Inferior parietal cortex (tissue), 1 donor: ENCODE data around the gene AP2S1.
A peak's percentile ranks its signal among the peaks of the same experiment; 100 is the strongest.
"Not testable (repeated sequence)": the region's sequence is repeated elsewhere in the genome, so short reads cannot be mapped to it uniquely, and the experiment has no call there.

Experiments used
- DNase-seq: peaks from one replicate; pipeline ENCODE4 v3.0.0-alpha.2; 2016; ENCODE audit errors: extremely low spot score

AP2S1 gene

DNA sequence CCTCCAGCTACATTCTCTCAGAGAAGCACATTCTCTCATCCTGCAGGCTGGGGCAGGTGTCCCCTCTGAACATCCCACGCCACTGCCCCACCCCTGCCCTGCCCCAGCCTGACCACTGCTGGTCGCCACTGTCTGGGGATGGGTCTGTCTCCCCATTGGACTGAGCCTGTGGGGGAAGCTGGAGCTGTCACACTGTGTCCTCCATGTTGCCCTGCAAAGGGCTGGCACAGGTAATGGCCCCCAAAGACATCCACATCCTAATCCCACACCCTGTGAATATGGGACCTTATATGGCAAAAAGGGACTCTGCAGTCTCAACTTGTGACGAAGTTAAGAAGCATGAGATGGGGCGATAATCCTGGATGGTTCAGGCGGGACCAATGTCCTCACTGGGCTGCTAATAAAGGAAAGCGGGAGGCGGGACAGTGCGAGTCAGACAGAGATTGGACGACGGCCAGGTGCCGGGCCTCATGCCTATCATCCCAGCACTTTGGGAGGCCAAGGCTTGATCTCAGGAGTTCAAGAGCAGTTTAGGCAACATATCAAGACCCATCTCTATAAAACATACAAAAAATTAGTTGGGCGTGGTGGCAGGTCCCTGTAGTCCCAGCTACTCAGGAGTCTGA, 9.1 kb downstream of the AP2S1 start:
- DNase-seq: no peak

DNA sequence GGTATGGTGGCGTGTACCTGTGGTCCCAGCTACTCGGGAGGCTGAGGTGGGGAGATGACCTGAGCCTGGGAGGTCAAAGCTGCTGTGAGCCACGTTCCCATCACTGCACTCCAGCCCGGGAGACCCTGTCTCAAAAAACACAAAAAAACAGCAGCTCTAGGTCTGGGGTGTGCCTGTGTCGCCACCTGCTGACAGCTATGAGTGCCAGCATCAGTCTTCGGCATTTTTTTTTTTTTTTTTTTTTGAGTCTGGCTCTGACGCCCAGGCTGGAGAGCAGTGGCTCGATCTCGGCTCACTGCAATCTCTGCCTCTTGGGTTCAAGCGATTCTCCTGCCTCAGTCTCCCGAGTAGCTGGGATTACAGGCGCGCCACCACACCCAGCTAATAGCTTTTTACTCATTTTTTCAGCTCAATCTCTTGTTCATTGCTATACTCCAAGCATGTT, 10.1 kb downstream of the AP2S1 start:
- DNase-seq: peak; percentile 63

DNA sequence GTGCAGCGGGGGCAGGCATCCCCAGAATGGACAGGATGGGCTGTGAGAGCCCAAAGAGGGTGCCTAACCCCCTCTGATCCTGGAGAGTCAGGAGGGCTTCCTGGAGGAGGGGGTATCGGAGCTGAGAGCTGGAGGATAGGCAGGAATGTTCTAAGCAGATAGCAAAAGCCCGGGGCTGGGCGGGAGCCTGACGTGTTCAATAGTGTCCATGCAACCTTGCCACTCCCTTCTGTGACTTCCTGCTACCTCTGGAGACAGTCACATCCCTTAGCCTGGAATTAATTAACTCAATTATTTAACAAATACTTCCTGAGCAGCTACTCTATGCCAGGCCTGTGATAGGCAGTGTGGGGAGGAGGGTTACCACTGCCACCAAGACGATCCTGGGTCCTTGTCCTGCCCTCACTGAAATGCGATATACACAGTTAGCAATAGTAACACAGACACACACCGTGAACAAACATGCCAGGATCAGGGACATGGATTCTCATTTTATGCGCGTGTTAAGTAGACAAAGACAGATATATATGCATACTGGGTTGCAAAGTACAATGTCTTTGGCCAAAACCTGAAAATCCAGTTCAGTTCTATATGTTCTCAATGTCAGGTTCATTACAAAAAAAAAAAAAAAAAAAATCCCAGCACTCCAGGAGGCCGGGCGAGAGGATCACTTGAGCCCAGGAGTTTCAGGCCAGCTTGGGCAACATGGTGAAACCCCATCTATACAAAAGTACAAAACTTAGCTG, 10.7 kb downstream of the AP2S1 start:
- no peak for DNase-seq

DNA sequence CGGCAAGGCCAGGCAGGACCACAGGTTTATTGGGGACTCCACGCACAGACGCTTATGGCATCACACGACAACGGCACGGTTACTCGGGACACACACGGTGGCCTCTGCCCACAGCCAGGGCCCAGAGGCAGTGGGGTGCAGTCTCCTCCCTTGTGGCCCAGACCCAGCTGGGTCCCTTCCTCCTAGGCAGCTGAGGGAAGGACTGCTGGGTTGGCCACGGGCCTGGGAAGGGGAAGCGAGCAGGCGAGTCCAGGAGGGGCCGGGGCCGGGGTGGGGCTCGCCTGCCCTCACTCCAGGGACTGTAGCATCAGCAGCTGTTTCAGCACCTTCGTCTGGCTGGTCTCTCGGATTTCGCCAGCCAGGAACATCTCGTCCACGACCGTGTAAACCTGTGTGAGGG, 12.5 kb downstream of the AP2S1 start:
- no peak for DNase-seq

DNA sequence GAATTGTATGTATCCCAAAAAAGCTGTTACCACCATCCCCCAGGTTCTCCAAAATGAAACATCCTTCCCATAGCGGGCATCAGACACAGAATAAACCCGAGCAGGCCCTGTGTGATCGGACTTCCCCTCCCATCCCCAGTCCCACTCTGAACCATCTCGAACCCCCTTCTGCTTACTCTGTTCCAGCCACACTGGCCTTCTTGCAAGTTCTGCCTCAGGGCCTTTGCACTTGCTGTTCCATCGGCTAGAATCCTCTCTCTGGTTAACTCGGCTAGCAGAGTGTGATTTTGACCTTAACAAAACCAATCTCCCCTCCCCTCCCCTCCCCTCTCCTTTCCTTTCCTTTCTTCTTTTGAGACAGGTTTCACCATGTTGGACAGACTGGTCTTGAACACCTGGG, 15.7 kb downstream of the AP2S1 start:
- DNase-seq: no peak

DNA sequence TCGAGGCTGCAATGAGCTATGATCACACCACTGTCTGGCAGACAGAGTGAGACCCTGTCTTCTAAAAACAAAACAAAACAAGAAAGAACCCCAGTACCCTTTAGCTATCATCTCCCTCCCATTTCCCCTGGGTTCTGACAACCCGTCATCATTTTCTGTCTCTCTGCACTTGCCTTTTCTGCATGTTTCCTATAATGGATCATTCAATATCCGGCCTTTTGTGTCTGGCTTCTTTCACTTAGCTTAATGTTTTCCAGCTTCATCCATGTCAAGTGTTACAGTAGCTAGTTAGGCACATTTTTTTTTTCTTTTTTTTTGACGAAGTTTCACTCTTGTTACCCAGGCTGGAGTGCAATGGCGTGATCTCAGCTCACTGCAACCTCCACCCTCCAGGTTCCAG, 16.5 kb downstream of the AP2S1 start:
- no peak for DNase-seq

DNA sequence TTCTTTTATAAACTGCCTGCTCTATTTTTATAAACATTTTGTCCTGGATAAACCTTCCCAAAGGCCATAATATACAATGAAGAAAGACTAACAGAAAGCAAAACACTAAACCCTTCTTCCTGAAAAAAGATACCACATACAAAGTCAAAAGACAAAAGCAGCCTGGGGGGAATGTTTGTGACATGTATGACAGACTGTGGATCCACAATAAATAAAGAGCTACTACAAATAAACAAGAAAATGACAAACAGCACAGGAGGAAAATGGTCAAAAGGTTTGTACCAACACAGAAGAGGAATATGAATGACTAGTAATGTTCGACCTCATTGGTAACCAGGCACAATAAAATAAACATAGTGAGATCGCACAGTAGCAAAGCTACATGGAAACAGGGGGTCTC, 19.8 kb downstream of the AP2S1 start:
- no peak for DNase-seq

DNA sequence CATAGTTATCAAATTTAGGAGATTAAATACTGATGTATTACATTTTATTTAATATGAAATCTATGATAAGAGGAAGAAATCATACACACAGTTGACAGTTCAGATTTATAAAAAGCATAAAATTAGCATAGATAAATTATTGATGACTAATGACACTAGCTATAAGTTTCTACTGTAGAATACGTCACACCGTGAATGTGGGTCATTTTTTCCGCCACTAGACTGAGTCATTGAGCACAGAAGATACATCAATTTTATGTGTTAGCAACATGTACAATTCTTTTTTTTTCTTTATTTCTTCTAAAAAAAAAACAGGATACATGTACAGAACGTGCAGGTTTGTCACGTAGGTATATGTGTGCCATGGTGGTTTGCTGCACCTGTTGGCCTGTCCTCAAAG, 22.2 kb downstream of the AP2S1 start:
- no peak for DNase-seq

DNA sequence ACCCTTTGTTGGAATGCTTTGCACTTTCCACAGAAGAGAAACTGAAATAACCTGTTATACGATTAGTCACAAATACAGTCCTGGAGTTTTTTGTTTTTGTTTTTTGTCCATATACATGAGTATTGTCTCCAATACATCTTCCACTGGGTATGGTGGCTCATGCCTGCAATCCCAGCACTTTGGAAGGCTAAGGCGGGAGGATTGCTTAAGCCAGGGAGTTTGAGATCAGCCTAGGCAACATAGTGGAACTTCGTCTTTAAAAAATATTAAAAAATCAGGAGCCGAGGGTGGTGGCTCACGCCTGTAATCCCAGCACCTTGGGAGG, 25.0 kb downstream of the AP2S1 start:
- no peak for DNase-seq

DNA sequence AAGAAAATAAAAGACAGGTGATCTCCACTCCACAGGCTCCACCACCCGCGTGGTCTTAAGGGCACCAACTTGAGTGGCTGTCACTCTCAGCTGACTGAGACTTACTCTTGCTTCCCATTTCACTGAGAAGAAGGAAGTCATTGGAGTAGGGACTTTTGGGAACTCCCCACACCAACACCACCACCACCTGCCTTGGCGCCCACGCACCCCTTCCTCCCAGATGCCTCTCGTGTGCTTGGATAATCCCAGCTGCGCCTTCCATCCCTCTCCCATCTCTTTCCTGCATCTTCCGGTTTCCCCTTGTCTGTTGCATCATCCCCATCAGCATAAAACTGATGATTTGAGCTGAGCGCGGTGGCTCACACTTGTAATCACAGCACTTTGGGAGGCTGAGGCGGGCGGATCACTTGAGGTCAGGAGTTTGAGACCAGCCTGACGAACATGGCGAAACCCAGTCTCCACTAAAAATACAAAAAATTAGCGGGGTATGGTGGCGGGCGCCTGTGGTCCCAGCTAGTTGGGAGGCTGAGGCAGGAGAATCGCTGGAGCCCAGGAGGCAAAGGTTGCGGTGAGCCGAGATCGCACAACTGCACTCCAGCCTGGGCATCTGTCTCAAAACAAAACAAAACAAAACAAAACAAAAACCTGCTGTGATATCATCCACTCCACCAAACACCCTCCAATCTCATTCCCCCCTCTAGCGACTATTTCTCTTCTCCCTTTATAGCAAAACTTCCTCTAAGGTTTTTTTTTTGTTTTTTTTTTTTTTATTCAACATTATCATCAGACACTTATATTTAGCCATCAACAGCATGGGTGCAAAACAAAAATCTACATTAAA, 25.5 kb downstream of the AP2S1 start:
- DNase-seq: no peak

DNA sequence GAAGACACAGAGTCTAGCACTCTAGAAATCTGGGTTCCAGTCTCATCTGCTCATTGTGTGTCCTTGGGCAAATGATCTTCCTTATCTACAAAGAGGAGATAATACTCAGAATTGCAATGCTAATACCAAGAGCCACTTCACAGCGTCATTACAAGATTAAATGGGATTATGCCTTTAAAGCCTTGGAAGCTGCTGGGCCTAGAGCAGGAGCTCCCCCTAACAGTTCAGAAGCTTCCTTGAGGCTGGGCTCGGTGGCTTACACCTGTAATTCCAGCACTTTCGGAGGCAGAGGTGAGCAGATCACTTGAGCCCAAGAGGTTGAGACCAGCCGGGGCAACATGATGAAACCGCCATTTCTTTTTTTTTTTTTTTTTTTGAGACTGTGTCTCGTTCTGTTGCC, 27.6 kb downstream of the AP2S1 start:
- no peak for DNase-seq

DNA sequence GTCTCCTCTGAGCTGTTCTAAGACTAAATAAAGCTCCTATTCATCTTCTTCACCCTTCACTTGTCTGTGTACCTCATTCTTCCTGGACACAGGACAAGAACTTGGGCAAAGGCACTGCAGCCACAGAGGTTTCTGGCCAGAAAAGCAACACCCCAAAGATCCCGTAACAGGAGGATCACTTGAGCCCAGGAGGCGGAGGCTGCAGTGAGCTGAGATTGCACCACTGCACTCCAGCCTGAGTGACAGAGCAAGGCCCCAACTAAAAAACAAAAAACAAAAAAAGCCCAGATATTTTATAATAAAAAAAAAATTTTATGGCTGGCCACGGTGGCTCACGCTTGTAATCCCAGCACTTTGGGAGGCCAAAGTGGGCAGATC, 28.2 kb downstream of the AP2S1 start:
- not testable (repeated sequence) for DNase-seq

DNA sequence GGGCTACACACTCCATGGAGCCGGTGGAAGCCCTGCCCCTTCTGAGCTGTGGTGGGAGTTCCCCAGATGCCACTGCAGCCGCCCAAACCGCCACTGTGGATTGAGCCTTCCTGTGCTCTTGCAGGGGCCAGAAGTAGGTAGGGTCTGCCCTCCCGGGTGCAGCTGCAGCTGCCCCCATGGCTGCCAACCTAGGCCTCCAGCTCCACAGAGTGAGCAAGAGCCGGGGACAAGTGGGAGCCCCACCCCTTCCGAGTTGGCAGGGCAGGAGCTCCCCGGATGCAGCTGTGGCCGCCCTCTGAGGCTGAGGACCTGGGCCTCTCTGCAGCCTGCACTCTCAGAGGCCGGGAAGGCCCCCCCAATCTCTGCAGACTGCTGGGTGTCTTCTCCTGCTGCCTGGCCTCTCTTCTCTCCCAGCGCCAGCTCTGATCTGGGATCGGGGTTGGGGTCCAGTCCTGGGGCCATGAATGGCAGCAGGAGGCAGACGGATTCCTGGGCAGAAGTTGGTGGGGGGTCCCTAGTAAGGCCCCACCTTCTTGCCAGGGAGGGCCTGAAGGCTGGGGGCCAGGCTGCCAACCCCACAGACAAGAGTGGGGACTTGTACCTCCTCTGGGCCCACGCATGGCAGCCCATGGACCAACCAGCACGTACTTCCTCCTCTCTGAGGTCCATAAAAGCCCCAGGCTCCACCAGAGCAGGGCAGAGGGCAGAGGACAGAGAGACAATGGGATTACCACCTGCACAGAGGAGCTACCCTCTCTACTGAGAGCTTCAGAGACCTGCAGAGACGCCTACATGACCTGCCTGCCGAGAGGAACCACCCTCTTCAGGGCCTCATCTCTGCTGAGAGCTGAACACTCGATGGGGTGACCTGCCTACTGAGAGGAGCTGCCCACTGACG, 28.9 kb downstream of the AP2S1 start:
- DNase-seq: no peak

DNA sequence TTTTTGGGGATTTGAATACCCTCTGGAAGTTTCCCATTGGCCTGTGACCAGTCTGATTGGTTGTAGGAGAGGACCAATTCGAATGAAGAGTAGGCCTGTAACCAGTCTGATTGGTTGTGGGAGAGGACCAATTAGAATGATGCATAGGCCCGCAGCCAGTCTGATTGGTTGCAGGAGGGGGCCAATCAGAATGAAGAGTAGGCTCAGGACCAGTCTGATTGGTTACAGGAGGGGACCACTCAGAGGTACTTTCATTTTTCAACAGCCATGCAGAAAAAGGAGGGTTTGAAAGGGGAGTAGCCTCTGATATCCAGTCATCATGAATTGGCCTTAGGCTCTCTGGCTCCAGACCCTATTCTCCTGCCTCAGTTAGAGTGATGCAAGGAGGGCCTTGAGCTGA, 31.8 kb downstream of the AP2S1 start:
- no peak for DNase-seq

DNA sequence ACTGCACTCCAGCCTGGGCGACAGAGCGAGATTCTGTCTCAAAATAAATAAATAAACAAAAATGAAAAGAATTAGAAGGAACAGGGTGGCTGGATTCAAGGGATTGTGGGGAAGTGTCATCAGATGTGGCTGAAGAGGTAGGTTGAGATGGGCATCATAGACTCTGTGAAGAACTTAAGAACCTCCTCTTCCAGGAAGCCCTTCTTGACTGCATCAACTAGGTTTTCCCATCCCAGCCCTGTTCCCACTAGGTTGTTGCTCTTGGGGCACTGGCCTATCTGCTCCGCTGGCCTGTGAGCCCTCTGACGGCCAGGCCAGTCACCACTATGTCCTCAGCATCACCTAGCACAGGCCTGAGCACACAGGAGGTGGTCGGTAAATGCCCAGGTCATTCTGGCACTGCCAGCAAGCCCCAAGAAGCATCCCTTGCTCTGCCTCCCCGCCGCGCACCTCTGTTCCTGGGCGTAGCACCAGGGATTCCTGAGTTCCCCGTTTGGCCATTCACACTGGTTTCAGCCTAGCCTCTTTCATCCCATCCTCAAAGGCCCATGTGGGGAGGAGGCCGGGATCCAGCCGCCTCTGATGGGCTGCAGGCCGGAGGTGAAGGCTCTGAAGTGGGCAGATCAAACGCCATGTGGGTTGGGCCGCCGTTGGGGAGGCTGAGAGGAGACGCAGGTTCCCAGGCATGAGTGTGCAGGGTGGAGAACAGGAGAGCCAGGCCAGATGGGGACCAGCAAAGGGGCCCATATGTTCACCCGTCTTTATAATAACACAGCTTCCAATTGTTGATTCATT, 34.6 kb downstream of the AP2S1 start:
- no peak for DNase-seq

DNA sequence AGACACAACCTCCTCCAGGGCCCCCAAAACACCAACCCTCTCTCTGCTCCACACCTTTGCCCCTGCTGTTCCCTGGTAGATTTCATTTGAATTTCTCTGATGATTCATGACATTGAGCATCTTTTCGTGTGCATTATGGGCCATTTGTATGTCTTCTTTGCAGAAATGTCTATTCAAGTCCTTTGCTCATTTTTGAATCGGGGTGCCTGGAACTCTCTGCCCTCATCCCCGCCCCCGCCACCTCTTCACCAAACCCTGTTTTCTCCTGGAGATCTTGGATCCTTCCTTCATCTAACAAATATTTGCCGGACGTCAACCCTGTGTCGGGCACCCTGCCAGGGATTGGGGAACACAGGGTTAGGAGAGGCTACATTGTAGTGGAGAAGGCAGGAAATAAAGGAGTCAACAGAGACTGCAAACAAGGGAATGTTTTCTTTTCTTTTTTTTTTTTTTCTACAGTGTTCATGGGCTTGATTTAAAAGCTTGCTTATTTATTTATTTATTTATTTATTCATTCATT, 36.7 kb downstream of the AP2S1 start:
- DNase-seq: no peak

DNA sequence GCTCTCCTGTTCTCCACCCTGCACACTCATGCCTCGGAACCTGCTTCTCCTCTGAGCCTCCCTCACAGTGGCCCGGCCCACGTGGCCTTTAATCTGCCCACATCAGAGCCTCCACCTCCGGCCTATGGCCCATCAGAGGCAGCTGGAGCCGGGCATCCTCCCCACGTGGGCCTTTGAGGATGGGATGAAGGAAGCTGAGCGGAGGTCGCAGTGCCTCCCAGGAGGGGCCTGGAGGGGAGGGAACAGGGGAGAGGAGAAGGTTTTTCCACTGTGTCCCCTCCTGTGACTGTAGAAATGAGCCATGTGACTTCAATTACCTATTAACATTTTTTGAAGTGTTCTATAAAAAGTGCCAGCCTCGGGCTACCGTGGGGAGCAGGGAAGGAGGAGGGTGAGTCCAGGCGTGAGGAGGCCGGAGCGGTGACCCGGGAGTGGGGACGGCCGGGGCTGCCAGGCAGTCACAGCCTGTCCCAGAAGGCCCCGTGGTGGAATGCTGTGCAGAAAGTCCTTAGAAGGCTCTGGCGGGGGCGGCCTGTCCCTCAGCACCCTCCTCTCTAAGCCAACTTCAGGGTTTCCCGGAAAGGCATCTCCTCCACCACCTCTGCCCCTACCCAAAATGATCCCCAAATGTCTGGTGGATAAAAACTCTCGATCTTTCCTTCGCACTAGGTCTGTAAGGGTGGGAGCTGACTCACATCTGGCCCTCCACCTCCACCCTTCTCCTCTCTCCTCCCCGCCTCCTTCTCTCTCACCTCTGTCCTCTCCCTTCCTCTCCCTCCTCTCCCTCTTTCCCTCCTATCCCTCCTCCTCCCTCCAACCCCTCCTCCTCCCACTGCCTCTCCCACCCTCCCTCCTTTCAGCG, 37.4 kb downstream of the AP2S1 start:
- no peak for DNase-seq

DNA sequence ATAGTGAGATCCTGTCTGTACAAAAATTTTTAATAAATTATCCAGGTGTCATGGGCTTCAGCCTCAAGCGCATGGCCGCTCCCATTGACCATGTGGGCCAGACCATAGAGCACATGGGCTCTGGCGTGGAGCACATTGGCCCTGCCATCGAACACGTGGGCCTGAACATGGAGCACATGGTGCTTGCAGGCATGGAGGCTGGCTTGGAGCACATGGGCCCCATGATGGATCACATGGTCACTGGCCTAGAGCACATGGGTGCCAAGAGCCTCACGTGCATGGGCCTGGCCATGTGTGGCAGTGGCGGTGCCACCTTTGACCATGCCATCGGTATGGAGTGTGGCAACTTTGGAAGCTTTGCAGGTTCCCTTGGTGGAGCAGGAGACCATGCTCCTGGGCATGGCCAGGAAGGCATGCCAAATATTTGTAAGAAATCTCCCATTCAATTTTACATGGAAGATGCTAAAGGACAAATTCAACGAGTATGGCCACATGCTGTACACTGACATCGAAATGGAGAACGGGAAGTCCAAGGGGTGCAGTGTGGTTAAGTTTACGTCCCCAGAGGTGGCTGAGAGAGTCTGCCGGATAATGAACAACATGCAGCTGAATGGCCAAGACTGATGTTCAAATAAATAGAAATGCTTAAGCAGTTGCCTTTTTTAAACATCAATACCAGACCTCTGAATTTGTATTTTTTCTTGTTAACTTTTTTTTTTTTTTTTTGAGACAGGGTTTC, 40.9 kb downstream of the AP2S1 start:
- no peak for DNase-seq

DNA sequence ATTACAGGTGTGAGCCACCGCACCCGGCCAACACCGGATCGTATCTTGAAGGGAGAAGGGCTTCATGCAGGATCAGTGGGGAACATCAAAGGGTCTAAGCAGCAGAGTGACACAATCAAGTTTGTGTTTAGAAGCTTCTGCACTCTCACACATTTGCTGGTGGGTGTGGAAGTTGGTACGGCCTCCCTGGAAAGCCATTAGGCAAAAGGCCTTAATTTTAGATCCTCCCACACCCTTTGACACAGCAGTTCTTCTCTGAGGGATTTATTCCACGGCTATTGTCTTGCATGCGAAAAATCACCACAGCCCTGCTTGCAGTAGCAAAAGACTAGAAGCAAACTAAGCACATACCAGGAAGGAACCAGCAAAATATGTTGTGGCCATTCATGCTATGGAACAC, 44.0 kb downstream of the AP2S1 start:
- peak; percentile 13 for DNase-seq
